ENCODE results near the gene PNMA1. TPM values are rescaled to one million over a fixed set of nuclear protein-coding genes. Genes with fewer than 3 reads are reported as not detected.

The PNMA1 gene
- total and polyA plus RNA-seq, 9 of the 15 experiments (the other 6 are each of a cell fraction or from before 2014, with no cell fraction given), result 1.7 to 26.4 (median 8.7) TPM

GRCh38 chr14:73726025-73726961, 12.1 kb upstream of the PNMA1 start (continued):
- TF ChIP-seq, protein P1, sequence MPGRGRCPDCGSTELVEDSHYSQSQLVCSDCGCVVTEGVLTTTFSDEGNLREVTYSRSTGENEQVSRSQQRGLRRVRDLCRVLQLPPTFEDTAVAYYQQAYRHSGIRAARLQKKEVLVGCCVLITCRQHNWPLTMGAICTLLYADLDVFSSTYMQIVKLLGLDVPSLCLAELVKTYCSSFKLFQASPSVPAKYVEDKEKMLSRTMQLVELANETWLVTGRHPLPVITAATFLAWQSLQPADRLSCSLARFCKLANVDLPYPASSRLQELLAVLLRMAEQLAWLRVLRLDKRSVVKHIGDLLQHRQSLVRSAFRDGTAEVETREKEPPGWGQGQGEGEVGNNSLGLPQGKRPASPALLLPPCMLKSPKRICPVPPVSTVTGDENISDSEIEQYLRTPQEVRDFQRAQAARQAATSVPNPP (IDR thresholded peaks at IDR 0.05; ENCODE audit: borderline replicate concordance, insufficient read depth, insufficient read length), result no peak
- TF ChIP-seq, protein P2, sequence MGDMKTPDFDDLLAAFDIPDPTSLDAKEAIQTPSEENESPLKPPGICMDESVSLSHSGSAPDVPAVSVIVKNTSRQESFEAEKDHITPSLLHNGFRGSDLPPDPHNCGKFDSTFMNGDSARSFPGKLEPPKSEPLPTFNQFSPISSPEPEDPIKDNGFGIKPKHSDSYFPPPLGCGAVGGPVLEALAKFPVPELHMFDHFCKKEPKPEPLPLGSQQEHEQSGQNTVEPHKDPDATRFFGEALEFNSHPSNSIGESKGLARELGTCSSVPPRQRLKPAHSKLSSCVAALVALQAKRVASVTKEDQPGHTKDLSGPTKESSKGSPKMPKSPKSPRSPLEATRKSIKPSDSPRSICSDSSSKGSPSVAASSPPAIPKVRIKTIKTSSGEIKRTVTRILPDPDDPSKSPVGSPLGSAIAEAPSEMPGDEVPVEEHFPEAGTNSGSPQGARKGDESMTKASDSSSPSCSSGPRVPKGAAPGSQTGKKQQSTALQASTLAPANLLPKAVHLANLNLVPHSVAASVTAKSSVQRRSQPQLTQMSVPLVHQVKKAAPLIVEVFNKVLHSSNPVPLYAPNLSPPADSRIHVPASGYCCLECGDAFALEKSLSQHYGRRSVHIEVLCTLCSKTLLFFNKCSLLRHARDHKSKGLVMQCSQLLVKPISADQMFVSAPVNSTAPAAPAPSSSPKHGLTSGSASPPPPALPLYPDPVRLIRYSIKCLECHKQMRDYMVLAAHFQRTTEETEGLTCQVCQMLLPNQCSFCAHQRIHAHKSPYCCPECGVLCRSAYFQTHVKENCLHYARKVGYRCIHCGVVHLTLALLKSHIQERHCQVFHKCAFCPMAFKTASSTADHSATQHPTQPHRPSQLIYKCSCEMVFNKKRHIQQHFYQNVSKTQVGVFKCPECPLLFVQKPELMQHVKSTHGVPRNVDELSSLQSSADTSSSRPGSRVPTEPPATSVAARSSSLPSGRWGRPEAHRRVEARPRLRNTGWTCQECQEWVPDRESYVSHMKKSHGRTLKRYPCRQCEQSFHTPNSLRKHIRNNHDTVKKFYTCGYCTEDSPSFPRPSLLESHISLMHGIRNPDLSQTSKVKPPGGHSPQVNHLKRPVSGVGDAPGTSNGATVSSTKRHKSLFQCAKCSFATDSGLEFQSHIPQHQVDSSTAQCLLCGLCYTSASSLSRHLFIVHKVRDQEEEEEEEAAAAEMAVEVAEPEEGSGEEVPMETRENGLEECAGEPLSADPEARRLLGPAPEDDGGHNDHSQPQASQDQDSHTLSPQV (IDR thresholded peaks at IDR 0.05), result peak; percentile 65; the same call in 1 of the 2 replicates
- TF ChIP-seq, protein P3, sequence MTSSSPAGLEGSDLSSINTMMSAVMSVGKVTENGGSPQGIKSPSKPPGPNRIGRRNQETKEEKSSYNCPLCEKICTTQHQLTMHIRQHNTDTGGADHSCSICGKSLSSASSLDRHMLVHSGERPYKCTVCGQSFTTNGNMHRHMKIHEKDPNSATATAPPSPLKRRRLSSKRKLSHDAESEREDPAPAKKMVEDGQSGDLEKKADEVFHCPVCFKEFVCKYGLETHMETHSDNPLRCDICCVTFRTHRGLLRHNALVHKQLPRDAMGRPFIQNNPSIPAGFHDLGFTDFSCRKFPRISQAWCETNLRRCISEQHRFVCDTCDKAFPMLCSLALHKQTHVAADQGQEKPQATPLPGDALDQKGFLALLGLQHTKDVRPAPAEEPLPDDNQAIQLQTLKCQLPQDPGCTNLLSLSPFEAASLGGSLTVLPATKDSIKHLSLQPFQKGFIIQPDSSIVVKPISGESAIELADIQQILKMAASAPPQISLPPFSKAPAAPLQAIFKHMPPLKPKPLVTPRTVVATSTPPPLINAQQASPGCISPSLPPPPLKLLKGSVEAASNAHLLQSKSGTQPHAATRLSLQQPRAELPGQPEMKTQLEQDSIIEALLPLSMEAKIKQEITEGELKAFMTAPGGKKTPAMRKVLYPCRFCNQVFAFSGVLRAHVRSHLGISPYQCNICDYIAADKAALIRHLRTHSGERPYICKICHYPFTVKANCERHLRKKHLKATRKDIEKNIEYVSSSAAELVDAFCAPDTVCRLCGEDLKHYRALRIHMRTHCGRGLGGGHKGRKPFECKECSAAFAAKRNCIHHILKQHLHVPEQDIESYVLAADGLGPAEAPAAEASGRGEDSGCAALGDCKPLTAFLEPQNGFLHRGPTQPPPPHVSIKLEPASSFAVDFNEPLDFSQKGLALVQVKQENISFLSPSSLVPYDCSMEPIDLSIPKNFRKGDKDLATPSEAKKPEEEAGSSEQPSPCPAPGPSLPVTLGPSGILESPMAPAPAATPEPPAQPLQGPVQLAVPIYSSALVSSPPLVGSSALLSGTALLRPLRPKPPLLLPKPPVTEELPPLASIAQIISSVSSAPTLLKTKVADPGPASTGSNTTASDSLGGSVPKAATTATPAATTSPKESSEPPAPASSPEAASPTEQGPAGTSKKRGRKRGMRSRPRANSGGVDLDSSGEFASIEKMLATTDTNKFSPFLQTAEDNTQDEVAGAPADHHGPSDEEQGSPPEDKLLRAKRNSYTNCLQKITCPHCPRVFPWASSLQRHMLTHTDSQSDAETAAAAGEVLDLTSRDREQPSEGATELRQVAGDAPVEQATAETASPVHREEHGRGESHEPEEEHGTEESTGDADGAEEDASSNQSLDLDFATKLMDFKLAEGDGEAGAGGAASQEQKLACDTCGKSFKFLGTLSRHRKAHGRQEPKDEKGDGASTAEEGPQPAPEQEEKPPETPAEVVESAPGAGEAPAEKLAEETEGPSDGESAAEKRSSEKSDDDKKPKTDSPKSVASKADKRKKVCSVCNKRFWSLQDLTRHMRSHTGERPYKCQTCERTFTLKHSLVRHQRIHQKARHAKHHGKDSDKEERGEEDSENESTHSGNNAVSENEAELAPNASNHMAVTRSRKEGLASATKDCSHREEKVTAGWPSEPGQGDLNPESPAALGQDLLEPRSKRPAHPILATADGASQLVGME (CRISPR knock-in tag; IDR thresholded peaks at IDR 0.05), result peak; percentile 30; the same call in 1 of the 2 replicates
- TF ChIP-seq MAFK (IDR thresholded peaks at IDR 0.05; ENCODE audit: low read length), result no peak
- peak; percentile 7; the same call in 1 of the 2 replicates for TF ChIP-seq CXXC5 (CRISPR knock-in tag; IDR thresholded peaks at IDR 0.05)
- no peak for TF ChIP-seq SRSF9 (IDR thresholded peaks at IDR 0.05; ENCODE audit: borderline replicate concordance, low read depth, low read length)
- no peak for TF ChIP-seq CEBPB (tag; IDR thresholded peaks at IDR 0.05)
